H7 (cell line): ENCODE data around the gene POU5F1. TPM values are rescaled to one million over a fixed set of nuclear protein-coding genes. Genes with fewer than 3 reads are reported as not detected.
A peak's percentile ranks its signal among the peaks of the same experiment; 100 is the strongest.
"Not testable (repeated sequence)": the region's sequence is repeated elsewhere in the genome, so short reads cannot be mapped to it uniquely, and the experiment has no call there.

Experiments
- DNase-seq: peaks from one replicate; pipeline ENCODE4 v3.0.0; 2012
- H3K27me3 ChIP-seq: 2 replicates; pipeline ENCODE4 v1.6.0; 2011; ENCODE audit warnings: mild to moderate bottlenecking, low read length; ENCODE audit not compliant: control insufficient read depth, insufficient read depth
- H3K36me3 ChIP-seq: replicated peaks from 2 replicates; pipeline ENCODE4 v1.5.1; 2011; ENCODE audit warnings: low read length; ENCODE audit not compliant: control insufficient read depth, insufficient read depth
- H3K4me3 ChIP-seq: 2 replicates; pipeline ENCODE4 v1.5.1; 2011; ENCODE audit warnings: low read depth, mild to moderate bottlenecking, control low read depth, low read length, moderate library complexity; ENCODE audit not compliant: insufficient read depth
- total RNA-seq: library from RNA; depleted of rRNA; stranded (reverse); fragments of >200 nt; shearing (Covaris generic); gene quantifications from 2 replicates; pipeline ENCODE4 v1.2.3, GENCODE V29; 2014

The POU5F1 gene
- total RNA-seq, 1 experiment from 2014 or later = 4,433 TPM

DNA sequence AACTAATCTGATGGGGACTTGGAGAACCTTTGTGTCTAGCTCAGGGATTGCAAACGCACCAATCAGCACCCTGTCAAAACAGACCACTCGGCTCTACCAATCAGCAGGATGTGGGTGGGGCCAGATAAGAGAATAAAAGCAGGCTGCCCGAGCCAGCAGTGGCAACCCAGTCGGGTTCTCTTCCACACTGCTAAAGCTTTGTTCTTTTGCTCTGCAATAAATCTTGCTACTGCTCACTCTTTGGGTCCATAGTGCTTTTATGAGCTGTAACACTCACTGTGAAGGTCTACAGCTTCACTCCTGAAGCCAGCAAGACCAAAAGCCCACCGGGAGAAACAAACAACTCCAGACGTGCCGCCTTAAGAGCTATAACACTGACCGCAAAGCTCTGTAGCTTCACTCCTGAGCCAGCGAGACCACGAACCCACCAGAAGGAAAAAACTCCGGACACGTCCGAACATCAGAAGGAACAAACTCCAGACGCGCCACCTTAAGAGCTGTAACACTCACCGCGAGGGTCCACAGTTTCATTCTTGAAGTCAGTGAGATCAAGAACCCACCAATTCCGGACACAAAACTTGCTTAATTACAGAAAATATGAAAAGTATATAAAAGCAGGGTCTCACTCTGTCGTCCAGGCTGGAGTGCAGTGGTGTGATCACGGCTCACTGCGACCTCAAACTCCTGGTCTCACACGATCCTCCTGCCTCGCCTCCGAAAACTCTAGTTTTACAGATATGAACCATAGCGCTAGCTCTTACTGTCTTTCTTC lies 26.0 kb upstream of the POU5F1 start:
- H3K27me3 ChIP-seq, H3K4me3 ChIP-seq, DNase-seq, H3K36me3 ChIP-seq: not testable (repeated sequence)

- H3K27me3 ChIP-seq, H3K4me3 ChIP-seq, DNase-seq, H3K36me3 ChIP-seq: not testable (repeated sequence)
Observed at GRCh38 chr6:31195308-31195979, 25.0 kb upstream of the POU5F1 start.

DNA sequence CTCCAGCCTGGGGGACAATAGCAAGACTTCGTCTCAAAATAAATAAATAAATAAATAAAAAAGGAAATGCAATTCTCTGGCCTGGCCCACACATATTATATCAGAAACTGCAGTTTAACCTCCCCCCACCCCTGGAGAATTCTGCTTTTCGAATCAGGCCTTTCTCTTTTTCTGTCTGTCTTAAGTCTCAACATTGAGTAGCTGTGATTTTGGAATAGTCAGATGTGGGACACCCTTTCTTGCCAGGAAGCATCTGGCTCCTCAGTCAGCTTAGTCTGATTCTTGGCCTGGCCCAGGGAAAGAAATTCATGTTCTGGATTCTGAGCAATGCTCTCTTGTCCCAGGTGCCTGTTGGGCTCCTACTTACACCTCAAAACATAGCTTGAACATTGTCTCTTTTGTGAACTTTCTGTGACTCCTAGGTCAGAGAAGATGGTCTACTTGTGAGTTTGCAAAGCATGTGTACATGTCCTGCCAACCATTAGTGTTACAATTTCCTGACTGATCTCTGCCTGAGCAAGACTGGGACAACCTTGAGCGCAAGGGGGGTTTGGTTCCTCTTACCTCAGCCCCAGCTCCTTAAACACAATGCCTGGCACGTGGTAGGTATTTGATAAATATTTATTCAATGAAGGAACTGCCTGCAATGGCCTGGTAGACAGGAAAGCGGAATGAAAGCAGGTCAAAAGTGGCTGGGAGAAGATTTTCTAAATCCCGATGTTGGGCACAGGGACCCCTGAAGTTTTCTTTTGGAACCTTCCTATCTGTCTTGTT lies 23.8 kb upstream of the POU5F1 start:
- Histone ChIP-seq H3K4me3 (no peak overlapping the region), H3K36me3 (no peaks in the 10 kb centered on the region), H3K27me3 (no peaks in the 10 kb centered on the region)
- DNase-seq = no peak

DNA sequence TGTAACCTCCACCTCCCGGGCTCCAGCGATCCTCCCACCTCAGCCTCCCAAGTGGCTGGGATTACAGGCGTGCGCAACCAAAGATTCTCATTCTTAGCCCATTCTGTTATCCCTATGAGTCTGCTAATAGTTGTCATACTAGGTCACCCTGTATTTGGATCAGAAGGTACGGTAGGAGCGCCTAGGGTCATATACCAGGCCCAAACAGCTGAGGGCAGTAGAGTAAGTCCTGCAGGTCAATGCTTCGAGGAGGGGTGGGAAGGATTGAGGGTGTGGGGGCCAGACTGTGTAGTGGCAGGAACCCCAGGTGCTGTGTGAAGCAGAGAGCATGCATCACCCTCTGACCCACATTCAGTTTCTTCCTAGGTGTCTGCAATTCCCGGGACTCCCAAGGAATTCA lies 22.7 kb upstream of the POU5F1 start:
- DNase-seq = peak; percentile 14
- Histone ChIP-seq H3K36me3 (no peaks in the 10 kb centered on the region), H3K4me3 (no peak overlapping the region), H3K27me3 (no peaks in the 10 kb centered on the region)

GRCh38 chr6:31192431-31193105 lies 22.1 kb upstream of the POU5F1 start:
- H3K27me3 ChIP-seq, H3K4me3 ChIP-seq, H3K36me3 ChIP-seq: not testable (repeated sequence)
- peak; percentile 77 for DNase-seq

DNA sequence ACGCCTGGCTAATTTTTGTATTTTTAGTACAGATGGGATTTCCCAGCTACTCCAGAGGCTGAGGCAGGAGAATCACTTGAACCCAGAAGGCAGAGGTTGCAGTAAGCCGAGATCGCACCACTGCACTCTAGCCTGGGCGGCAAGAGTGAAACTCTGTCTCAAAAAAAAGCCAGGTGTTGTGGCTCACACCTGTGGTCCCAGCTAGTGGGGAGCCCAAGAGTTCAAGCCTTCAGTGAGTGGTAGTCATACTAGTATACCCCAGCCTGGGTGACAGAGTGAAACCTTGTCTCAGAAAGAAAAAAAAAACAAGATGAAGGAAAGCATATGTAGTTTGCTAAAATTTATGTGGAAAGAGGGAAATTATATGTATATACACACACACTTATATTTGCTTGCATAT lies 20.0 kb upstream of the POU5F1 start:
- Histone ChIP-seq H3K4me3 (no peak overlapping the region), H3K27me3 (no peaks in the 10 kb centered on the region), H3K36me3 (no peaks in the 10 kb centered on the region)
- no peak for DNase-seq

DNA sequence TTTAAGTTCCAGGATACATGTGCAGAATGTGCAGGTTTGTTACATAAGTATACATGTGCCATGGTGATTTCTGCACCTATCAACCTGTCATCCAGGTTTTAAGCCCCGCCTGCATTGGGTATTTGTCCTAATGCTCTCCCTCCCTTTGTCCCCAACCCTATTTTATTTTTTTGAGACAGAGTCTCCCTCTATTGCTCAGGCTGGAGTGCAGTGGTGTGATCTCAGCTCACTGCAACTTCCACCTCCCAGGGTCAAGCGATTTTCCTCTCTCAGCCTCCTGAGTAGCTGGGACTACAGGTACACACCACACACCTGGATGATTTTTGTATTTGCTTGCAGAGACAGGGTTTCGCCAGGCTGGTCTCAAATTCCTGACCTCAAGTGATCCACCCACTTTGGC lies 18.7 kb upstream of the POU5F1 start:
- not testable (repeated sequence) for DNase-seq

GRCh38 chr6:31187780-31188194 lies 17.3 kb upstream of the POU5F1 start:
- no peak for DNase-seq
- Histone ChIP-seq H3K27me3 (no peaks in the 10 kb centered on the region), H3K36me3 (no peaks in the 10 kb centered on the region), H3K4me3 (no peak overlapping the region)

More for the DNA sequence above, 18.7 kb upstream of the POU5F1 start:
- not testable (repeated sequence) for H3K36me3 ChIP-seq, H3K4me3 ChIP-seq, H3K27me3 ChIP-seq

DNA sequence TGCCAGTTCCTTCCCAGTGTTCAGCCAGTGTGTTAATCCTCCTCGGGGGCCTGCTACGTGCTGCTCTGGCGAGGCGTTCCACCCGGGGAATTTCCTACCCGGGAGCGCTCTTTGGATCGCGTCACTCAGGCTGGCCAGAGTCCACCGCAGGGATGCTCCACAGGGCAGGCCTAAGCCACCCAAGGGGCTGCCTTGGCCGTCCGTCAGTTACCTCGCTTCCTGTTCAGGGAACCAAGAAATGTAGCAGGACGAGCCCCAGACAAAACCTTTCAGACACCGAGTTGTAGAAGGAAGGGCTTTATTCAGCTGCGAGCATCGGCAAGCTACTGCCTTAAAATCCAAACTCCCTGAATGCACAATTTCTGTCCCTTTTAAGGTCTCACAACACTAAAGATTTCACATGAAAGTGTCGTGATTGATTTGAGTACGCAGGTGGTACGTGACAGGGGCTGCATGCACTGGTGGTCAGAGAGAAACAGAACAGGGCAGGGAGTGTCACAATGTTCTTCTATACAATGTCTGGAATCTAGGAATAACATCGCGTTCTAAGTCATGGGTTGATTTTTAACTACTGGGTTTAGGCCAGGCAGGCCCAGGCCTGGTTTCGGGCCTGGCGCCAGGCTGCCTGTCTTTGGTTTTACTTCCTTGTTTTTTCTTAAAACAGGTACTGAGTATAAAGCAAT lies 15.7 kb upstream of the POU5F1 start:
- no peaks in the 10 kb centered on the region for H3K27me3 ChIP-seq
- no peak overlapping the region for H3K4me3 ChIP-seq
- no peak for DNase-seq

DNA sequence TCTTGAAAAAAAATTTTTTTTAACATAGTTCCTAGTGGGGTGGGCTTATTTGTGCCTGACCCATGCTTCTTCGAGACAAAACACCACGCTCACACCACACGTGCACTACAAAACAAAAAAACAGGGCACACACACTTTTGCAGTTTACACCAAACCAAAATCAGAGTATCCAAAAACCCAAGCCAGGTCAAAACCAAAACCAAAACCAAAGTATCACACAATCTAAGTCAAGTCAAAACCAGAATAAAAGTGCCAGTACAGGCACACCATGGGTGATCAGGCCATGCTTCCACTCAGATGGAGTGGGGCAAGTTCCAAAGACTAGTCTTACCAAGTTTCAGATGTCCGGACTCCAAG lies 15.2 kb upstream of the POU5F1 start:
- not testable (repeated sequence) for H3K27me3 ChIP-seq, DNase-seq, H3K36me3 ChIP-seq, H3K4me3 ChIP-seq

More for the DNA sequence above, 15.7 kb upstream of the POU5F1 start:
- H3K36me3 ChIP-seq = no peaks in the 10 kb centered on the region

GRCh38 chr6:31183859-31184258 lies 13.4 kb upstream of the POU5F1 start:
- not testable (repeated sequence) for H3K4me3 ChIP-seq

DNA sequence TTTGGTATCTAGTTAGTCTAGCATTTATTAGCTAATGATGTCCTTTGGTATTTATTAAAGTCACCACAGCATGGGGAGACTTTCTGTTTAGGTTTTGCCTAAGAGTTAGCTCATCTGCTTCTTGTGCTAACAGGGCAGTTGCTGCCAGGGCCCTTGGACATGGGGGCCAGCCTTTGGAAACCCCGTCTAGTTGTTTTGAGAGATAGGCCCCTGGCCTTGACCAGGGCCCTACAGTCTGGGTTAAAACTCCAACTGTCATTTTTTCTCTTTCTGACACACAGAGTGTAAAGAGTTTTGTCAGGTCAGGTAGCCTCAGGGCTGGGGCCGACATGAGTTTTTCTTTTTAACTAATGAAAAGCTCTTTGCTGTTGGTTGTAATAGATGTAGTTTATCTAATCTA lies 12.8 kb upstream of the POU5F1 start:
- DNase-seq, H3K4me3 ChIP-seq, H3K27me3 ChIP-seq, H3K36me3 ChIP-seq: not testable (repeated sequence)

More at GRCh38 chr6:31183859-31184258, 13.4 kb upstream of the POU5F1 start:
- H3K27me3 ChIP-seq, H3K36me3 ChIP-seq, DNase-seq: not testable (repeated sequence)

DNA sequence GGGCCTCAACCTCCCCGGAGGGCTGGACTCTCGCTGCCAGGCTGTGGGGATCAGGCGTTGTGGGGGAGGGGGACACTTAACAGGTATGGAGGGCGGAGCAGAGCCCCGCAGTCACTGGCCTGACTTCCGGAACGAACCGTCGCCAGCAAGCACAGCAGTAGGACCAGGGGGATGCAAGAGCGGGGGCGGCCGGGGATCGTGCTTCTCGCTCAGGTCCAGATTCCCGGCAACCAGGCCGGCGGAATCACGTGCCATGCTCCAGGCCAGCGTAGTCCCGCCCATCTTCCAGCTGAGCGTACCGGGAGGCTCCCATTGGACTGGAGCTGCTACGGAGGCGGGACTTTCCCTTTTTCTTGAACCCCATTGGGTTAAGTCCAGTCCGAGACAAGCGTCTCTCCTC lies 10.0 kb upstream of the POU5F1 start:
- peak; percentile 93 for DNase-seq
- no peaks in the 10 kb centered on the region for H3K27me3 ChIP-seq
- peak overlapping the region; percentile 23; the same call in 1 of the 2 replicates for H3K4me3 ChIP-seq
- no peaks in the 10 kb centered on the region for H3K36me3 ChIP-seq

DNA sequence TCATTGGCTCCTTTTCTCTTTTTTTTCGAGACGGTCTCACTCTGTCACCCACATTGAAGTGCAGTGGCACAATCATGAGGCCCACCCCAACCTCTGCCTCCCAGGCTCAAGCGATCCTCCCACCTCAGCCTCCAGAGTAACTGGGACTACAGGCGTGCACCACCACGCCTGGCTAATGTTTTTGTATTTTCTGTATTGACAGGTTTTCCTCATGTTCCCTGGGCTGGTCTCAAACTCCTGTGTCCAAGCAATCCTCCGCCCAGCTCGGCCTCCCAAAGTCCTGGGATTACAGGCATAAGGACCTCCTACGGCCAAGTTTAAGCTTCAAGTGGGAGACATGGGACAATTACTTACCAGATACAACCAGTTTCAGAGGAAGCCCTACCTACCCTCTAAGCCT lies 9.4 kb upstream of the POU5F1 start:
- no peaks in the 10 kb centered on the region for H3K36me3 ChIP-seq
- H3K4me3 ChIP-seq = no peak overlapping the region; the same call in 1 of the 2 replicates
- H3K27me3 ChIP-seq = no peaks in the 10 kb centered on the region
- no peak for DNase-seq
